Mammary epithelial cell (primary cell): ENCODE results near the gene SCGN.

Experiments used
- EZH2 ChIP-seq: IDR thresholded peaks from 2 replicates; pipeline ENCODE4 v1.6.1; 2012; ENCODE audit warnings: low read length, inconsistent platforms, borderline replicate concordance
- TF ChIP-seq, protein P1 (sequence below), 2 donors: IDR thresholded peaks in 1 of 2; conservative IDR thresholded peaks in 1 of 2; 2 replicates each; pipeline ENCODE4 v1.5.1; 2011 to 2012; ENCODE audit warnings: inconsistent platforms in 2 of 2, low read length in 2 of 2, mild to moderate bottlenecking in 2 of 2, control low read depth in 1 of 2, low read depth in 1 of 2; ENCODE audit not compliant: insufficient read depth in 1 of 2; ENCODE audit errors: extremely low read depth in 1 of 2

DNA sequence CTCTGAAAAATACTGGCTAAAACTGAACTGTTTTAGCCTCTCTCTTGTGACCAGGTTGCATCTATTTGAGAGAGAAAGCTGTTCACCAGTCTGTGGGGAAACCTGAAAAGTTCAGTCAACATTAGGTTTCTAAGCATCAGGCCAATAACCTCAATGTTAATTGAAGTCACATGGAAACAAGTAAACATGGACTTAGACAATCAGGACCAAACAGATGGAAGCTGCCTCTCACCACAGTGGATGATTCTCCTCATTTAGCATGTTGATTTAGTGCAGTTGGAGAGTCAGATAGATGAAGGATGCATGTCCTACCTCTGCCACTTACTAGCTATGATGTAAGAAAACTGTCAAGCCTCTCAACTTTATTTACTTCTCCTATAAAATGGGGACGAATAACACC lies 18.2 kb downstream of the SCGN start:
- TF ChIP-seq, protein P1, sequence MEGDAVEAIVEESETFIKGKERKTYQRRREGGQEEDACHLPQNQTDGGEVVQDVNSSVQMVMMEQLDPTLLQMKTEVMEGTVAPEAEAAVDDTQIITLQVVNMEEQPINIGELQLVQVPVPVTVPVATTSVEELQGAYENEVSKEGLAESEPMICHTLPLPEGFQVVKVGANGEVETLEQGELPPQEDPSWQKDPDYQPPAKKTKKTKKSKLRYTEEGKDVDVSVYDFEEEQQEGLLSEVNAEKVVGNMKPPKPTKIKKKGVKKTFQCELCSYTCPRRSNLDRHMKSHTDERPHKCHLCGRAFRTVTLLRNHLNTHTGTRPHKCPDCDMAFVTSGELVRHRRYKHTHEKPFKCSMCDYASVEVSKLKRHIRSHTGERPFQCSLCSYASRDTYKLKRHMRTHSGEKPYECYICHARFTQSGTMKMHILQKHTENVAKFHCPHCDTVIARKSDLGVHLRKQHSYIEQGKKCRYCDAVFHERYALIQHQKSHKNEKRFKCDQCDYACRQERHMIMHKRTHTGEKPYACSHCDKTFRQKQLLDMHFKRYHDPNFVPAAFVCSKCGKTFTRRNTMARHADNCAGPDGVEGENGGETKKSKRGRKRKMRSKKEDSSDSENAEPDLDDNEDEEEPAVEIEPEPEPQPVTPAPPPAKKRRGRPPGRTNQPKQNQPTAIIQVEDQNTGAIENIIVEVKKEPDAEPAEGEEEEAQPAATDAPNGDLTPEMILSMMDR (conservative IDR thresholded peaks at IDR 0.05 in 1 of 2, IDR thresholded peaks at IDR 0.05 in 1 of 2; ENCODE audit: extremely low read depth in 1 of 2, insufficient read depth in 1 of 2, low read depth in 1 of 2, low read length in 2 of 2) = no peak
- no peak for TF ChIP-seq EZH2
